GM13976 (cell line): ENCODE measurements around the gene TPK1.

ENCODE experiments used
- DNase-seq: peaks from one replicate; pipeline ENCODE4 v3.0.0; 2012; ENCODE audit warnings: low spot score
- in situ Hi-C: fragments of 300-500 bp; cut with MboI; formaldehyde crosslinking; loops from one replicate; pipeline ENCODE4 v1.12.0; 2022; ENCODE audit warnings: low sequenced_read_pairs, mixed read lengths, inconsistent platforms; ENCODE audit not compliant: unreplicated experiment
- TF ChIP-seq, protein P1 (sequence below): IDR thresholded peaks from 2 replicates; pipeline ENCODE4 v1.5.1; 2012; ENCODE audit warnings: borderline replicate concordance, mild to moderate bottlenecking; ENCODE audit not compliant: insufficient read depth; ENCODE audit errors: extremely low read depth, missing control alignments, control extremely low read depth

The TPK1 gene

GRCh38 chr7:144628176-144628575, 207.7 kb downstream of the TPK1 start:
- TF ChIP-seq, protein P1, sequence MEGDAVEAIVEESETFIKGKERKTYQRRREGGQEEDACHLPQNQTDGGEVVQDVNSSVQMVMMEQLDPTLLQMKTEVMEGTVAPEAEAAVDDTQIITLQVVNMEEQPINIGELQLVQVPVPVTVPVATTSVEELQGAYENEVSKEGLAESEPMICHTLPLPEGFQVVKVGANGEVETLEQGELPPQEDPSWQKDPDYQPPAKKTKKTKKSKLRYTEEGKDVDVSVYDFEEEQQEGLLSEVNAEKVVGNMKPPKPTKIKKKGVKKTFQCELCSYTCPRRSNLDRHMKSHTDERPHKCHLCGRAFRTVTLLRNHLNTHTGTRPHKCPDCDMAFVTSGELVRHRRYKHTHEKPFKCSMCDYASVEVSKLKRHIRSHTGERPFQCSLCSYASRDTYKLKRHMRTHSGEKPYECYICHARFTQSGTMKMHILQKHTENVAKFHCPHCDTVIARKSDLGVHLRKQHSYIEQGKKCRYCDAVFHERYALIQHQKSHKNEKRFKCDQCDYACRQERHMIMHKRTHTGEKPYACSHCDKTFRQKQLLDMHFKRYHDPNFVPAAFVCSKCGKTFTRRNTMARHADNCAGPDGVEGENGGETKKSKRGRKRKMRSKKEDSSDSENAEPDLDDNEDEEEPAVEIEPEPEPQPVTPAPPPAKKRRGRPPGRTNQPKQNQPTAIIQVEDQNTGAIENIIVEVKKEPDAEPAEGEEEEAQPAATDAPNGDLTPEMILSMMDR: no peak
- in situ Hi-C loops: no loop called here
- no peak for DNase-seq

DNA sequence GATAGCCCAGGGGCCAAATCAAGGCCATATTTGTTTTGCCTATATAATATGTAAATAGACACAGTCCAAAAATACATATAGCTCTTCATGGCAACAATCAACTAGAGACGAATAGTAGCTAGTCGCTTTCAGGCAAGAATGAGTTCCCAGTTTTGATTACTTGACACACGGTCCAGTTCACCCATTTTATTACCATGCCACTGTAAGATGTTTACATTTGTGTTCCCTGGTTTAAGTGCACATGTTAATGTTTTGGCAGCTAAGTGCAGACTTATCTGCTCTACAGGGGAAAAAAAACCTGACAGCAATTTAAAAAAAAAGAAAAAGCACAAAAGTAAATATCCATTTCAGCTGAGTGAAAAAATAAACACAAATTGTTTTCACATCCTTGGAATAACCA, 213.1 kb downstream of the TPK1 start:
- DNase-seq: no peak
- in situ Hi-C loops: no loop called here
- TF ChIP-seq, protein P1: no peak

GRCh38 chr7:144606261-144606660, 229.6 kb downstream of the TPK1 start:
- TF ChIP-seq, protein P1: no peak
- in situ Hi-C loops: no loop called here
- no peak for DNase-seq

DNA sequence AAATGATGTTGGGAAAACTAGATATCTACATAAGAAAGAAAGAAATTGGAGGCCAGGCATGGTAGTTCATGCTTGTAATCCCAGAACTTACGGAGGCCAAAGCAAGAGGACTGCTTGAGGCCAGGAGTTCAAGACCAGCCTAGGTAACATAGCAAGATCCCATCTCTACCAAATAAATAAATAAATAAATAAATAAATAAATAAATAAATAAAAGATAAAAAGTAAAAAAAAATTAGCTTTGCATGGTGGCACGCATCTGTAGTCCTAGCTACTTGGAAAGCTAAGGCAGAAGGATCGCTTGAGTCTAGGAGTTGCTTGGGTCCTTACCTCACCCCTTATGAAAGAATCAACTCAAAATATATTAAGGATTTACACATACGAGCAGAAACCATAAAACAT, 238.9 kb downstream of the TPK1 start:
- in situ Hi-C loops: no loop called here
- TF ChIP-seq, protein P1: no peak
- DNase-seq: no peak

DNA sequence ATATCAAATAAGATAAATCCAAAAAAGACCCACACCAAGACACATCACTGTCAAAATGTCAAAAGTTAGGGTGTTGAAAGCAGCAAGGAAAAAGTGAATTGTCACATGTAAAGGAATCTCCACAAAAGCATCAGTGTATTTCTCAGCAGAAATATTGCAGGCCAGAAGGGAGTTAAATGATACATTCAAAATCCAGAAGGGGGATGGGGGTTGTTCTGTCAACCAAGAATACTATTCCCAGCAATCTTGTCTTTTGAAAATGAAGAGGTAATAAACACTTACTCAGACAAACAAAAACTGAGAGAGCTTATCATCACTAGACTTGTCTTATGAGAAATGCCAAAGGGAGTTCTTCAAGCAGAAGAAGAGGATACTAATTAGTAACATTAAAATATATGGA, 241.3 kb downstream of the TPK1 start:
- TF ChIP-seq, protein P1: no peak
- no peak for DNase-seq
- in situ Hi-C loops: no loop called here

GRCh38 chr7:144588559-144589051, 247.2 kb downstream of the TPK1 start:
- no peak for DNase-seq
- TF ChIP-seq, protein P1: no peak
- in situ Hi-C loops: no loop called here

DNA sequence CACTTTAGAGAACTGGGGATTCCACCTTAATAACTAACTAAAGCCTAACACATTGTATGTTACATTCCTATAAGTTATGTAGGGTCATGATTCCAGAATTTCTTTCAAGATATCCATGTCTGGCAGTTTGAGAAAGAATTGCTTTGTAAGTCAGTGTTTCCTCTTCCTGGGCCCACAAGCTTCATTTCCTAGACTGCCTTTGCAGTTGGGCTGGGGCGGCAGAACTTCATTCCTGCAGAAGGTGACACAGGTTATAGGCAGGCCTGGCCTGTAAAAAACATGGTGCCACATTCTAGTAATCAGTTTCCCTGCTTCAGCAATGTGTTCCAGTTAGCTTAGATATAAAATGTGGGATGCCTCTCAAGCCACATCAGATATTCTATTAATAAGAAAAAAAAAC, 248.2 kb downstream of the TPK1 start:
- in situ Hi-C loops: no loop called here
- TF ChIP-seq, protein P1: no peak
- DNase-seq: no peak
